HL-60 (cell line): ENCODE data around the gene IL1R1.
"Not testable (repeated sequence)": the region's sequence is repeated elsewhere in the genome, so short reads cannot be mapped to it uniquely, and the experiment has no call there.

ENCODE experiments used
- DNase-seq, 2 experiments: peaks; one replicate each; pipeline ENCODE4 v3.0.0-alpha.2; 2010 to 2020; ENCODE audit warnings: low read depth in 1 of 2, low spot score in 1 of 2
- H3K27ac ChIP-seq: fragments of 250-450 bp; sonication (Bioruptor Pico); replicated peaks from 2 replicates; pipeline ENCODE4 v1.5.1; 2020; ENCODE audit warnings: mild to moderate bottlenecking, moderate library complexity
- H3K27me3 ChIP-seq: fragments of 250-450 bp; sonication (Bioruptor Pico); 2 replicates; pipeline ENCODE4 v1.5.1; 2021; ENCODE audit warnings: mild to moderate bottlenecking, moderate library complexity; ENCODE audit not compliant: insufficient read depth, poor library complexity, severe bottlenecking
- H3K4me3 ChIP-seq: replicated peaks from 2 replicates; pipeline ENCODE4 v1.5.1; 2011; ENCODE audit warnings: mild to moderate bottlenecking, control low read depth, low read length; ENCODE audit not compliant: insufficient read depth
- CTCF ChIP-seq: IDR thresholded peaks from one replicate; pipeline ENCODE4 v1.5.1; 2011; ENCODE audit warnings: low read length, control low read depth, inconsistent platforms; ENCODE audit not compliant: insufficient read depth
- GABPA ChIP-seq: IDR thresholded peaks from 2 replicates; pipeline ENCODE4 v1.6.1; 2012; ENCODE audit warnings: low read depth
- POLR2AphosphoS5 ChIP-seq: IDR thresholded peaks from 2 replicates; pipeline ENCODE4 v1.6.1; 2012; ENCODE audit warnings: low read depth
- REST ChIP-seq: IDR thresholded peaks from 2 replicates; pipeline ENCODE4 v1.6.1; 2012; ENCODE audit warnings: low read depth; ENCODE audit not compliant: insufficient replicate concordance
- SPI1 ChIP-seq: IDR thresholded peaks from 2 replicates; pipeline ENCODE4 v1.6.1; 2012; ENCODE audit warnings: low read depth, mild to moderate bottlenecking, borderline replicate concordance

The IL1R1 gene

GRCh38 chr2:102106813-102107740, 35.5 kb upstream of the IL1R1 start:
- not testable (repeated sequence) for H3K4me3 ChIP-seq, H3K27me3 ChIP-seq, DNase-seq, H3K27ac ChIP-seq

GRCh38 chr2:102107741-102108070, 34.8 kb upstream of the IL1R1 start:
- TF ChIP-seq SPI1 (no peak), REST (no peak), CTCF (no peak), POLR2AphosphoS5 (no peak), GABPA (no peak)
- Histone ChIP-seq H3K27me3 (no peaks in the 10 kb centered on the region), H3K4me3 (no peak overlapping the region), H3K27ac (no peak overlapping the region)
- DNase-seq = no peak

- no peaks in the 10 kb centered on the region for H3K27me3 ChIP-seq
- DNase-seq = no peak
- no peak for TF ChIP-seq CTCF
- H3K27ac ChIP-seq = no peak overlapping the region
- no peak overlapping the region for H3K4me3 ChIP-seq
Measured at GRCh38 chr2:102109016-102109415, 33.5 kb upstream of the IL1R1 start.

- Histone ChIP-seq H3K27ac (no peak overlapping the region), H3K27me3 (no peaks in the 10 kb centered on the region), H3K4me3 (no peak overlapping the region)
- DNase-seq = no peak
- TF ChIP-seq GABPA (no peak), CTCF (no peak), POLR2AphosphoS5 (no peak), REST (no peak), SPI1 (no peak)
Measured at GRCh38 chr2:102110171-102110570, 32.4 kb upstream of the IL1R1 start.
